HG03060 (cell line): ENCODE measurements around the gene ZDHHC11.
"Not testable (repeated sequence)": the region's sequence is repeated elsewhere in the genome, so short reads cannot be mapped to it uniquely, and the experiment has no call there.

Experiments
- ATAC-seq: cut with Tn5 transposase; IDR thresholded peaks from one replicate; pipeline ENCODE4 v1.9.1; 2021; ENCODE audit warnings: low read depth, moderate number of reproducible peaks; ENCODE audit not compliant: unreplicated experiment

ZDHHC11 gene

DNA sequence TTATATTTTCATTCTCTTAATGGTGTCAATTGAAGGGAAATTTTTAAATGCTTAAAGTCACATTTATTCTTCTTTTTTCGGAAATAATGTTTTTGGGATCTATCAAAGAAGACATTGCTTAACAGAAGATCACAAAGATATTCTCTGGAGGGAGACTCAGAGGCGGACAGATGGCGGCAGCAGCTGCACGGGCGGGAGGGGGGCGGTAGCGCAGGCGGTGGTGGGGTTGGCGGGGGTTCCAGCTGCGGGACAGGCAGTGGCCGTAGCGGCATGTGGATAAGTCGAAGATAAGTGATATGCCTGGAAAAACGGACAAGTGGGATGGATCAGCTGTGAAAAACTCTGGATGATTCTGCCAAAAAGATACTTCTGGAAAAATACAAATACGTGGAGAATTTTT, 34.6 kb downstream of the ZDHHC11 start:
- no peak for ATAC-seq

DNA sequence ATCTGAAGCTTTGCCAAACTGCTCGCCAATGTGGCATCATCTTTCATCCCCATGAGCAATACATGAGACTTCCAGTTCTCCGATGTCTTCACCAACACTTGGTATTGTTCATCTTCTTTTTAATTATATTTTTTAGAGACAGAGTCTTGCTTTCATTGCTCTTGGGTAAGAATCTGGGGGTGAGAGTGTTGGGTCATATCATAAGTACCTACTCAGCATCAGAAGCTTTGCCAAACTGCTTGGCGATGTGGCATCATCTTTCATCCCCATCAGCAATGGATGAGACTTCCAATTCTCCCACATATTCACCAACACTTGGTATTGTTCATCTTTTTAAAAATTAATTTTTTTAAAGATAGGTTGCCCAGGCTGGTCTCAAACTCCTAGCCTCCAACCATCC, 35.3 kb downstream of the ZDHHC11 start:
- no peak for ATAC-seq

- ATAC-seq = not testable (repeated sequence)
These were observed 37.2 kb downstream of the ZDHHC11 start for GRCh38 chr5:813575-813974.

DNA sequence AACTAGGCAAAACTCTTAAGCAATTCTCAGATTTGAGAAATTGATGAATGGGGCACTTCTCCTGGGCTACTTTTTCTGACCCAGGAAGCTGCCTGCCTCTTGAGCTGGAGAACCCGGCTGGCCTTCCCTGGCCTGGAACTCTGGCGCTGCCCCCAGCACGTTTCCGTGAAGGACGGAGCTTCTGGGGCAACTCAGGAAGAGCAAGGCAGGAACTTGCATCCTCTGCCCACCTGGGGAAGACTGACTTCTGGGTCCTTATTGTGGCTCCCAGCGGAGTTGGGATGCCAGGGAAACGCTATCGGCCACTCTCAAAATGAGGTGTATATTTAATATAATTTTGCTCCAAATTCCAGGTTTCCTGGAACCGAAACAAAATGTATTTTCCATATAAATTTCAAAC, 39.4 kb downstream of the ZDHHC11 start:
- ATAC-seq = not testable (repeated sequence)

GRCh38 chr5:807719-808514, 42.9 kb downstream of the ZDHHC11 start:
- ATAC-seq = not testable (repeated sequence)

DNA sequence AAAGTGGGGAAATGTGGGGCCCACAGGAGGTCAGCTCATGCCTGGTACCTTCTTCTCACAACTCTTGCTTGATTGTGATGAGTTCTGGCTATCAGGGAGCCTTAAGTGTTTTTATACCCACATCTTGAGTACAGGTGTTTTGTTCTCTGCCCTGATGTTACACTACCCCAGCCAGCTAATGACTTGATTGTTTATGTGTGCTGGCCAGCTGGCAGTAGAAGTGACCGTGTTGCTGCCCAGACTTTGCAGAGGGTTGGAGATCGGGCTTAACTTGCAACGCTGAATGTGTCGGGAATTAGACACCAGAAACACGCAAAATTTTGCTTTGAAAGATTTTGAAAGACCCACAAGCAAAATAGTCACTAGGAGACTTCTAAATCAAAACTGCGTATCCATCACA, 49.3 kb downstream of the ZDHHC11 start:
- no peak for ATAC-seq

DNA sequence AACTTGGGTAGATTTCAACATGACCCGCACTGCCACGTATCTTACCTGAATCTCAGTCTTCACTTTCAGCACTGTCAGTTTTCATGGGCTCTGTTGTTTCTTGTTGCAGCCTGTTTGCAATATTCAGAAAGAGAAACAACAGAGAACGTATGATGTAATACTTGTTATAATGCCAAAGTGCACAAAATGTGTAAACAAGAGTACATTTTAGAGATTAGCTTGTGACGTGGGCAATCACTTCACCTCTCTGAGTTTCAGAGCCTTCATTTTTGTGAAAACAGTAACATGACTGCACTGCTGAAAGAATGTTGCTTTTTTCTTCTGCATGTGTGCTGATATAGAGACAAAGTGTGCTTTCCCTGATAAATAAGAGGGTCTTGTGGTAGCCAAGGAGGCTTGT, 49.7 kb downstream of the ZDHHC11 start:
- not testable (repeated sequence) for ATAC-seq

DNA sequence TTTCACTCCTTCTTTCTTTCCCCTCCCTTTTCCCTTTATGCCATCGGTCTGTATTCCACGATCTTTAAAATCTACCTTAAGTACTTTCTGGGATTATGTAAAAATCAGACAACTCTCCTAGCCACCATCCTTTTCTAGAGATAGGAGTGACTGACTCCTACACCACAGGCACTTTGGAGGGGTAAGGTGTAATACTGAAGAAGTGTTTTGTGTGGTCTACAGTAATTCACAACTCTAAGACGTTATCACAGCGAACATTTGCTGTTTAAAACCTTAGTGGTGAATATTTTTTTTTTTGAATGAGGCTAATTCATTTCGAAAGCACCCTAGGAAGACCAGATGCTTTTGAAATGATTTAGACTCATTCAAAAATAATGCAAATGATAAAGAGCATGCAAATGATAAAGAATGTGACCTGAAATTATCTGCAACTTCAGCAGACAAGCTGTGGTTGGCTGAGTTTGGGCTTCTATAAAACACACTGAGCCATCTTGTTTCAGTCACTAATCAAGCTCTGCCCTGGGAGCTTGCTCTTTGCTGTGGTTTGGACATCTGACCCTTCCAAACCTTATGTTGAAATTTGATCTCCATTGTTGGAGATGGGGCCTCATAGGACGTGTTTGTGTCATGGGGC, 52.2 kb downstream of the ZDHHC11 start:
- not testable (repeated sequence) for ATAC-seq

DNA sequence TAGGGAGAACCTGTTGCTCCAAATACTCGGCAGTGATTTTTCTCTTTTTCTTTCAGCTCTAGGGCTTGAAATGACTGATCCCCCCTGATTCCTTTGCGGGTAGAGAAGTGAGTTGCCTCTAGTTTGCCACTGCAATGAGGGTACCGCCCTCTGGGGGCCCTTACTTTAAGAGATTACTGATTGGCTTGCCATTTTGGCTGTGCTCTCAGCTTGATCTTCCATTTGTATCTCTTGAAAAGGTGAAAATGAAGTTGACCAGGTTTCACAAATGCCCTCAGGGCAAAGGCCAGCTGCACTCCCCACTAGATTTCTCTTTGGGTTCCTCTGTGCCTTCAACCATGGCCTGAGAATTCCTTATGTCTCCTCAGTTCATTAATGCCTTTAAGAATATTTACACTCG, 52.8 kb downstream of the ZDHHC11 start:
- not testable (repeated sequence) for ATAC-seq

- not testable (repeated sequence) for ATAC-seq
These were observed 54.9 kb downstream of the ZDHHC11 start for GRCh38 chr5:795873-796272.

GRCh38 chr5:794948-795347, 55.8 kb downstream of the ZDHHC11 start:
- ATAC-seq = not testable (repeated sequence)

- not testable (repeated sequence) for ATAC-seq
These were observed 62.1 kb downstream of the ZDHHC11 start for GRCh38 chr5:788703-789102.

GRCh38 chr5:787857-788233, 62.9 kb downstream of the ZDHHC11 start:
- ATAC-seq = not testable (repeated sequence)

DNA sequence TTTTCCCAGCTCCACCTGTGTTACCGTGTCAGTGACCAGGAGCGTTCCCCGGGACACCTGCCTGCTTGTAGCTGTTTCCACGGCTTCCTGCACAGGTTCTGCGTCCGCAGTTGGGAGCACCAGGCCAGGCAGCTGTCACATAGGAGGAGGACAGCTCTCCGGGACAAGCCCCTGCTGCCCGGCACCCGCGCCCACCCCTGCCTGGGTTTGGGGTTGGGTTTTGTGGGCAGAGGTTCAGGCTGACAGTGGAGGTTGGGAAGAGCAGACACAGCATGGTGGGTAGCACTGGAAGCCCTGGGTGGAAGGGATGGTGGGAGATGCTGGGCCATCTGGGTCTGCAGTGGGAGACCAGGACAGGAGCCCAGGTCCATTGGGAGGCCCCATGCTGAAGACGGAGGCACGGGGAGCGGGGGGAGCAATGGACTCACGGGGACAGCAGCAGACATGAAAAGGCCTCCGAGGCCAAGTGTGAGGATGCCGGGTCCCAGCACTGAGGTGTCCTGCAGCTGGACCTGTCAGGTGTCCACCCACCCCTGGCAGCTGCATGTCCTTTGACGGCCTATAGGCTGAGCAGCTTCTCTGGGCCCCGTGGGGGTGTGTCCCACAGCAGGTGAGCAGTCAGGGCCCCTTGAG, 63.4 kb downstream of the ZDHHC11 start:
- ATAC-seq = not testable (repeated sequence)

DNA sequence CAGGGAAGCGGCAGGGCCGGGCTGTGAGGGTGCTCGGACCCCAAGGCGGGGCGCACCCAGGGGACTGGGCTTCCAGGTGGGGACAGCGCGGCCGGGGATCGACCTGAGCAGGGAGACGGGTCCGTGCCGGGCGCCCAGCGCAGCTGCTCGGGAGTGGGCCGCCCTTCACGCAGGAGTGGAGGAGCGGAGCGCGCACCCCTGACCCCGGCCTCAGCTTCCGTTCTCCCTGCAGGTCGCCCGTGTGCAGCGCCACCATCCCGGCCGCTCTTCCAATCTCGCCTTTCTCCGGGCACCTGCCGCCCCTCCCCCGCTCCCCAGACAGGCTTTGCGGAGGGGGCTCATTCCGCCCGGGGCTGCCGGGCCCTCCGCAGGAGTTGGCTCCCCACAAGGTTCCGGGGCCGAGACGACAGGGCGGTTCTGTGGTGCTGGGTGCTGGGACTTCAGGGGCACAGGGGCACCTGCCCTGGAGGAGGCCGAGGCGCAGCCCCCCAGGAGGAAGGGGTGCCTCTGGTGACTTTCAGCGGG, 65.5 kb downstream of the ZDHHC11 start:
- ATAC-seq = not testable (repeated sequence)

- ATAC-seq = peak; percentile 56
These were observed 66.2 kb downstream of the ZDHHC11 start, which contains the start of gene ZDHHC11B for GRCh38 chr5:784428-785177. Gene ZDHHC11B (minus strand): TSS chr5:784729. CDS start chr5:766919, 17,810 bp downstream.

- ATAC-seq = not testable (repeated sequence)
These were observed 66.8 kb downstream of the ZDHHC11 start for GRCh38 chr5:783881-784427.

GRCh38 chr5:783049-783802, 67.6 kb downstream of the ZDHHC11 start:
- ATAC-seq = not testable (repeated sequence)

DNA sequence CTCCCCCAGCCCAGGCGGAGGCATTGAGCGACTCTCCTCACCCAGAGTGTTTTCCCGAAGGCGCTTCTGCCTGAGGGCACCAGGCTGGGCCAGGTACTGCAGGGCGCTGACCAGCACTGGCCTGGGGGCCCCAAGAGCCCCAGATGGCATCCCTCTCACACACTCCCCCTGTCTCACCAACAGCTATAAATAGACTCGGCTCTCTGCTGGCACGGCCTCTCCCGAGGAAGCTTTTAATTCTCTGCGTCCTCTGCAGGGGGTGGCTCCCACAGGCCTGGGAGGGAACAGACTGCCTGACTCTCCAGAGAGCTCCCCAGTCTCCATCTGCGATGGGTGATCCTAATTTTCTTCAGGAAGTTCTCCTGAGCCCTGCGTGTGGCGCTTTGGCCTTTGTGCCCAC, 68.4 kb downstream of the ZDHHC11 start:
- ATAC-seq = not testable (repeated sequence)
